ENCODE data around the gene C10orf90.

GRCh38 chr10:126713594-126713993 lies 43.1 kb upstream of the C10orf90 start:
- no peak for TF ChIP-seq L3MBTL2 (conservative IDR thresholded peaks at IDR 0.05)
- no peak for TF ChIP-seq FOXM1 (IDR thresholded peaks at IDR 0.05; ENCODE audit: borderline replicate concordance)
- TF ChIP-seq SP1 (IDR thresholded peaks at IDR 0.05): no peak
- TF ChIP-seq CTBP1 (IDR thresholded peaks at IDR 0.05; ENCODE audit: borderline replicate concordance): no peak
- no peak for TF ChIP-seq SUZ12 (IDR thresholded peaks at IDR 0.05)
- TF ChIP-seq ELF4 (IDR thresholded peaks at IDR 0.05): no peak
- TF ChIP-seq HDGF (IDR thresholded peaks at IDR 0.05; ENCODE audit: borderline replicate concordance): no peak

Measured in HEK293T (cell line).